Measurements from ENCODE around the gene NTSR1. TPM values are rescaled to one million over a fixed set of nuclear protein-coding genes. Genes with fewer than 3 reads are reported as not detected.

Gene NTSR1
- total RNA-seq, 1 donor from 2014 or later = not detected

DNA sequence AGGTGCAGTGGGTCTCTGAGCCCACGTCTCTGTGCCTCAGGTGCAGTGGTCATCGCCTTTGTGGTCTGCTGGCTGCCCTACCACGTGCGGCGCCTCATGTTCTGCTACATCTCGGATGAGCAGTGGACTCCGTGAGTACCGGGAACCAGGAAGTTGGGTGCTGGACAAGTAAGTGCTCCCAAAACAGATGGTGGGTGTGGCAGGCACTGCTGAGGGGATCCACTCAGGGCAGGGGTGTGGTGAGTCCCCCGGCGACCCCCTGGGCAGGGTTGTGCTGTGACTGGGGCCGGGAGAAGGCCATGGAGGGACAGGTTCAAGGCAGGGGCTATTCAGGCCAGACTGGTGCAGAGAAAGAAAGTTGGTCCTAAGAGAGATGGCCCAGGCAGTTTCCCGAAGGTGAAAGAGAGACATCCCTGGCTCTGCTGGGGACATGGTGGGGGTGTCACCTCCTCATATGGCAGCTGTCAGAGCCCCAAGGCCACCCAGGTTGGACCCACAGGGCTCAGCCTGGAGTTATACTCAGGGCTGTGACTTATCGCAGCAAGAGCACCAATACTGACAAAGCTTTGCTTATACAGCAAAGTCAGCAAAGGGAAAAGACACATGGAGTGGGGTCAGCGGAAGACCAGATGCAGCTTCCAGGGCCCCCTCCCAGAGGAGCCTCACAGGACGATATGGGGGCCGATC is 49.7 kb downstream of the NTSR1 start:
- Mint-ChIP-seq H3K36me3 (ENCODE audit: low read depth) (no peaks in the 10 kb centered on the region), H3K4me1 (peaks cover 5% of the 10 kb centered on the region), H3K27ac (ENCODE audit: unreplicated experiment) (no peak overlapping the region), H3K4me3 (no peak overlapping the region), H3K27me3 (ENCODE audit: low read depth) (peaks cover 11% of the 10 kb centered on the region), H3K9me3 (no peaks in the 10 kb centered on the region)
- no peak for DNase-seq (ENCODE audit: low read depth, low spot score)
- TF ChIP-seq, protein P1, sequence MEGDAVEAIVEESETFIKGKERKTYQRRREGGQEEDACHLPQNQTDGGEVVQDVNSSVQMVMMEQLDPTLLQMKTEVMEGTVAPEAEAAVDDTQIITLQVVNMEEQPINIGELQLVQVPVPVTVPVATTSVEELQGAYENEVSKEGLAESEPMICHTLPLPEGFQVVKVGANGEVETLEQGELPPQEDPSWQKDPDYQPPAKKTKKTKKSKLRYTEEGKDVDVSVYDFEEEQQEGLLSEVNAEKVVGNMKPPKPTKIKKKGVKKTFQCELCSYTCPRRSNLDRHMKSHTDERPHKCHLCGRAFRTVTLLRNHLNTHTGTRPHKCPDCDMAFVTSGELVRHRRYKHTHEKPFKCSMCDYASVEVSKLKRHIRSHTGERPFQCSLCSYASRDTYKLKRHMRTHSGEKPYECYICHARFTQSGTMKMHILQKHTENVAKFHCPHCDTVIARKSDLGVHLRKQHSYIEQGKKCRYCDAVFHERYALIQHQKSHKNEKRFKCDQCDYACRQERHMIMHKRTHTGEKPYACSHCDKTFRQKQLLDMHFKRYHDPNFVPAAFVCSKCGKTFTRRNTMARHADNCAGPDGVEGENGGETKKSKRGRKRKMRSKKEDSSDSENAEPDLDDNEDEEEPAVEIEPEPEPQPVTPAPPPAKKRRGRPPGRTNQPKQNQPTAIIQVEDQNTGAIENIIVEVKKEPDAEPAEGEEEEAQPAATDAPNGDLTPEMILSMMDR (conservative IDR thresholded peaks at IDR 0.05) = no peak

DNA sequence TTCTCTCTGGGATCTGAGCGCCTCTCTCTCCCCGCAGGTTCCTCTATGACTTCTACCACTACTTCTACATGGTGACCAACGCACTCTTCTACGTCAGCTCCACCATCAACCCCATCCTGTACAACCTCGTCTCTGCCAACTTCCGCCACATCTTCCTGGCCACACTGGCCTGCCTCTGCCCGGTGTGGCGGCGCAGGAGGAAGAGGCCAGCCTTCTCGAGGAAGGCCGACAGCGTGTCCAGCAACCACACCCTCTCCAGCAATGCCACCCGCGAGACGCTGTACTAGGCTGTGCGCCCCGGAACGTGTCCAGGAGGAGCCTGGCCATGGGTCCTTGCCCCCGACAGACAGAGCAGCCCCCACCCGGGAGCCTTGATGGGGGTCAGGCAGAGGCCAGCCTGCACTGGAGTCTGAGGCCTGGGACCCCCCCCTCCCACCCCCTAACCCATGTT is 51.4 kb downstream of the NTSR1 start:
- H3K9me3 Mint-ChIP-seq = no peaks in the 10 kb centered on the region

DNA sequence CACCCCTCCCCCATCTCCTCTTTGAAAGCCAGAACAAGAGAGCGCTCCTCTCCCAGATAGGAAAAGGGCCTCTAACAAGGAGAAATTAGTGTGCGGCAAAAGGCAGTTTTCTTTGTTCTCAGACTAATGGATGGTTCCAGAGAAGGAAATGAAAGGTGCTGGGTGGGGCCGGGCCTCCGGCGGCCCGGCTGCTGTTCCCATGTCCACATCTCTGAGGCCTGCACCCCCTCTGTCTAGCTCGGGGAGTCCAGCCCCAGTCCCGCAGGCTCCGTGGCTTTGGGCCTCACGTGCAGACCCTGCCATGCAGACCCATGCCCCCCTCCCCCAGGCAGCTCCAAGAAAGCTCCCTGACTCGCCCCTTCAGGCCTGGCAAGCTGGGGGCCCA is 51.8 kb downstream of the NTSR1 start:
- H3K9me3 Mint-ChIP-seq = no peaks in the 10 kb centered on the region
- no peak overlapping the region for H3K4me3 Mint-ChIP-seq

More for the DNA sequence above, 51.4 kb downstream of the NTSR1 start:
- Mint-ChIP-seq H3K4me1 (peaks cover 5% of the 10 kb centered on the region), H3K27me3 (ENCODE audit: low read depth) (peaks cover 11% of the 10 kb centered on the region), H3K36me3 (ENCODE audit: low read depth) (no peaks in the 10 kb centered on the region), H3K27ac (ENCODE audit: unreplicated experiment) (peak overlapping the region; percentile 90), H3K4me3 (no peak overlapping the region)
- no peak for DNase-seq (ENCODE audit: low read depth, low spot score)
- TF ChIP-seq, protein P1 (conservative IDR thresholded peaks at IDR 0.05) = no peak

DNA sequence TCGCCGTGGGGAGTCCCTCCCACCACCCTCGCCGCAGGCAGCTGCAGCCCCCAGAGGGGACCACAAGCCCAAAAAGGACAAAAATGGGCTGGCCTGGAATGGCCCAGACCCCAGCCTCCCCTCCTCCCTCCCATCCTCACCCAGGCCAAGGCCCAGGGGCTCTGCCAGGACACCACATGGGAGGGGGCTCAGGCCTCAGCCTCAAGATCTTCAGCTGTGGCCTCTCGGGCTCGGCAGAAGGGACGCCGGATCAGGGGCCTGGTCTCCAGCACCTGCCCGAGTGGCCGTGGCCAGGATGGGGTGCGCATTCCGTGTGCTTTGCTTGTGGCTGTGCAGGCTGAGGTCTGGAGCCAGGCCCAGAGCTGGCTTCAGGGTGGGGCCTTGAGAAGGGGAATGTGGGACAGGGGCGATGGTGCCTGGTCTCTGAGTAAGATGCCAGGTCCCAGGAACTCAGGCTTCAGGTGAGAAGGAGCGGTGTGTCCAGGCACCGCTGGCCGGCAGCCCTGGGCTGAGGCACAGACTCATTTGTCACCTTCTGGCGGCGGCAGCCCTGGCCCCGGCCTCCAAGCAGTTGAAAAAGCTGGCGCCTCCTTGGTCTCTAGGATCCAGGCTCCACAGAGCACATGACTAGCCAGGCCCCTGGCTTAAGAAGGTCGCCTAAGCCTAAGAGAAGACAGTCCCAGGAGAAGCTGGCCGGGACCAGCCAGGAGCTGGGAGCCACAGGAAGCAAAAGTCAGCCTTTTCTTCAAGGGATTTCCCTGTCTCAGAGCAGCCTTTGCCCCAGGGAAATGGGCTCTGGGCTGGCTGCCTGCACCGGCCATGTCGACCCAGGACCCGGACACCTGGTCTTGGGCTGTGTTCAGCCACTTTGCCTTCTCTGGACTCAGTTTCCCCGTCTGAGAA is 52.5 kb downstream of the NTSR1 start:
- Mint-ChIP-seq H3K4me3 (no peak overlapping the region), H3K36me3 (ENCODE audit: low read depth) (no peaks in the 10 kb centered on the region), H3K4me1 (peaks cover 5% of the 10 kb centered on the region), H3K9me3 (no peaks in the 10 kb centered on the region), H3K27me3 (ENCODE audit: low read depth) (peaks cover 11% of the 10 kb centered on the region), H3K27ac (ENCODE audit: unreplicated experiment) (peak overlapping the region; percentile 62)
- TF ChIP-seq, protein P1 (conservative IDR thresholded peaks at IDR 0.05) = no peak
- no peak for DNase-seq (ENCODE audit: low read depth, low spot score)

More for the DNA sequence above, 51.8 kb downstream of the NTSR1 start:
- no peak for DNase-seq (ENCODE audit: low read depth, low spot score)
- Mint-ChIP-seq H3K36me3 (ENCODE audit: low read depth) (no peaks in the 10 kb centered on the region), H3K27ac (ENCODE audit: unreplicated experiment) (no peak overlapping the region), H3K4me1 (peaks cover 5% of the 10 kb centered on the region), H3K27me3 (ENCODE audit: low read depth) (peaks cover 11% of the 10 kb centered on the region)
- TF ChIP-seq, protein P1 (conservative IDR thresholded peaks at IDR 0.05) = no peak

DNA sequence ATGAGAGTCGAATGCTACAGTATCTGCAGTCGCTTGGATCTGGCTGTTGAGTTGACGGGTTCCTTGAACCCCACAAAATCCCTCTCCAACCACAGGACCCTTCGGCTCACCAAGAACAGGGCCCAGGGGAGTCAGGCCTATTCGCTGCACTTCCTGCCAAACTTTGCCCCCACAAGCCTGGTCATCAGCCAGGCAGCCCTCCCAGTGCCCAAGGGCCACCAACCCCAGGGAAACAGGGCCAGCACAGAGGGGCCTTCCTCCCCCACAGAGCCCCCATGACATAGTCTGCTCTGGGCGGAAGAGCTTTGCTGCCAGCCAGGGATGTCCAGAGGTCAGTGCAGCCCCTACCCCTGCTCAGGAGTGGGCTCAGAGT is 53.1 kb downstream of the NTSR1 start:
- Mint-ChIP-seq H3K4me1 (peaks cover 5% of the 10 kb centered on the region), H3K4me3 (no peak overlapping the region), H3K36me3 (ENCODE audit: low read depth) (no peaks in the 10 kb centered on the region), H3K9me3 (no peaks in the 10 kb centered on the region), H3K27ac (ENCODE audit: unreplicated experiment) (no peak overlapping the region), H3K27me3 (ENCODE audit: low read depth) (peaks cover 14% of the 10 kb centered on the region)
- no peak for DNase-seq (ENCODE audit: low read depth, low spot score)
- TF ChIP-seq, protein P1 (conservative IDR thresholded peaks at IDR 0.05) = no peak
